Tracheal epithelial cell (primary cell): Measurements from ENCODE around the gene SSBP4. TPM values are rescaled to one million over a fixed set of nuclear protein-coding genes. Genes with fewer than 3 reads are reported as not detected.

Experiments used
- total RNA-seq: library from RNA; depleted of rRNA; stranded (reverse); fragments of >200 nt; gene quantifications from 2 replicates; pipeline ENCODE4 v1.2.1, GENCODE V29; 2014

Gene SSBP4
- 37.6 and 44.5 TPM in 2 replicates for total RNA-seq

GRCh38 chr19:18419195-18419698, at the start of gene SSBP4:
SSBP4 (plus strand) TSS chr19:18419398; CDS start chr19:18419649, 251 bp downstream.

GRCh38 chr19:18385675-18386542, 33.3 kb upstream of the SSBP4 start, which contains the start of gene GDF15:
GDF15 (plus strand) TSS chr19:18386158; CDS start chr19:18386190, 32 bp downstream.

GRCh38 chr19:18397242-18398202, 21.7 kb upstream of the SSBP4 start, which contains the start of gene LRRC25:
LRRC25 (minus strand) TSS chr19:18397622; CDS start chr19:18396963, 659 bp downstream.

GRCh38 chr19:18437491-18438330, 18.5 kb downstream of the SSBP4 start, which contains the start of gene ISYNA1:
ISYNA1 (minus strand) TSS chr19:18438133; CDS start chr19:18437979, 154 bp downstream.

Other genes with a start within 250 kb of the SSBP4 start
- gene IFI30, start 245.6 kb upstream of the SSBP4 start, total RNA-seq, result 24.5 and 39.5 TPM in 2 replicates
- gene MPV17L2, start 226.2 kb upstream of the SSBP4 start, total RNA-seq, result 11.1 and 23.0 TPM in 2 replicates
- 0.43 TPM in 1 of 2 replicates, not detected in the other for gene RAB3A, start 215.4 kb upstream of the SSBP4 start, total RNA-seq
- gene PDE4C, start 193.0 kb upstream of the SSBP4 start, total RNA-seq, result 0.43 TPM in 1 of 2 replicates, not detected in the other
- under 0.01 TPM in 1 of 2 replicates, not detected in the other for gene IQCN, start 144.9 kb upstream of the SSBP4 start, total RNA-seq
- gene JUND, start 137.8 kb upstream of the SSBP4 start, total RNA-seq, result 179 and 199 TPM in 2 replicates
- 178 and 217 TPM in 2 replicates for gene LSM4, start 96.3 kb upstream of the SSBP4 start, total RNA-seq
- gene PGPEP1, start 78.8 kb upstream of the SSBP4 start, total RNA-seq, result 6.4 and 15.9 TPM in 2 replicates
- 79.5 and 141 TPM in 2 replicates for gene GDF15, start 33.2 kb upstream of the SSBP4 start, total RNA-seq
- gene LRRC25, start 21.8 kb upstream of the SSBP4 start, total RNA-seq, result not detected in 2 replicates
- 33.9 and 41.7 TPM in 2 replicates for gene ISYNA1, start 18.7 kb downstream of the SSBP4 start, total RNA-seq
- 9.8 and 10.1 TPM in 2 replicates for gene ELL, start 102.7 kb downstream of the SSBP4 start, total RNA-seq
- gene FKBP8, start 124.2 kb downstream of the SSBP4 start, total RNA-seq, result 211 and 228 TPM in 2 replicates
- 66.5 and 73.5 TPM in 2 replicates for gene KXD1, start 138.5 kb downstream of the SSBP4 start, total RNA-seq
- 916 and 1,024 TPM in 2 replicates for gene UBA52, start 152.5 kb downstream of the SSBP4 start, total RNA-seq
- 38.2 and 69.9 TPM in 2 replicates for gene REX1BD, start 169.4 kb downstream of the SSBP4 start, total RNA-seq
- 0.21 and 1.2 TPM in 2 replicates for gene CRLF1, start 187.4 kb downstream of the SSBP4 start, total RNA-seq
- gene TMEM59L, start 193.5 kb downstream of the SSBP4 start, total RNA-seq, result 0.85 TPM in 1 of 2 replicates, not detected in the other
- gene KLHL26, start 217.6 kb downstream of the SSBP4 start, total RNA-seq, result 2.9 and 4.0 TPM in 2 replicates